ENCODE results near the gene TRIAP1.
"Not testable (repeated sequence)": the region's sequence is repeated elsewhere in the genome, so short reads cannot be mapped to it uniquely, and the experiment has no call there.

TRIAP1 gene

DNA sequence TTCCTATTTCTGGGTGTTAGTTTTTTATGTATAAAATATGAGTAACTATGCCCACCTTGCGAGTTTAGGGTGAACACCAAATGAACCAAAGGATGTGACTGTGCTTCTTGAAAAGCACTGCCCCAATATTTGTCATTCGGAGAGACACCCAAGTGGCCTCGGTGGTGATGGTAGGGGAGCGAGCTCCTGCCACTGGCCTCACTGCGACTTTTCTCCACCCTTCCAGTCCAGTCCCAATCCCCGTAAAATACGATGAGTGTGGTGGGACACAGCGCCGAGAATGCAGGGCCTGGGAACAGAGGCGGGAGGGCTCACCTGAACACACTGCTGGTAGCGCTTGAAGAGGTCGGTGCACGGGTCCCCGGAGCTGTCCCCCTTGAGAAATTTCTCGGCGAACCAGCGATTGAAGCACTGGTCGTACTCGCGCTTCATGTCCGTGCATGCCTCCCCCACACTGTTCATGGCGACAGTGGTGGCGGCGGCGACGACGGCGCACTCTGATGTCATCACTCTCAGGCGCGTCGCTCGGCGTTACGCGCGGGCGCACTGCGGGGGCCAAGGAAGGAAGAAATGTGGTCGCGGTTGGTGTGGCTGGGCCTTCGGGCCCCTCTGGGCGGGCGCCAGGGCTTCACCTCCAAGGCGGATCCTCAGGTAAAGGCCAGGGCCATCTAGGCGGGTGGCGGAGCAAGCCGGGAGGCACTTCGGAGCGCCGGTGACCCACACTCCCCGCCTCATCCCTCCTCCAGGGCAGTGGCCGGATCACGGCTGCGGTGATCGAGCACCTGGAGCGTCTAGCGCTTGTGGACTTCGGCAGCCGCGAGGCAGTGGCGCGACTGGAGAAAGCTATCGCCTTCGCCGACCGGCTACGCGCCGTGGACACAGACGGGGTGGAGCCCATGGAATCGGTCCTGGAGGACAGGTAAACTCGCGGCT lies at the start of gene TRIAP1, which contains the start of gene GATC:
TRIAP1 (minus strand) TSS at position 474 of the 933 bp plus-strand sequence; CDS start at position 462, 12 bp downstream.
GATC (plus strand) TSS at position 534 of the 933 bp plus-strand sequence; CDS start at position 571, 37 bp downstream.
- peak; percentile 70 for DNase-seq

DNA sequence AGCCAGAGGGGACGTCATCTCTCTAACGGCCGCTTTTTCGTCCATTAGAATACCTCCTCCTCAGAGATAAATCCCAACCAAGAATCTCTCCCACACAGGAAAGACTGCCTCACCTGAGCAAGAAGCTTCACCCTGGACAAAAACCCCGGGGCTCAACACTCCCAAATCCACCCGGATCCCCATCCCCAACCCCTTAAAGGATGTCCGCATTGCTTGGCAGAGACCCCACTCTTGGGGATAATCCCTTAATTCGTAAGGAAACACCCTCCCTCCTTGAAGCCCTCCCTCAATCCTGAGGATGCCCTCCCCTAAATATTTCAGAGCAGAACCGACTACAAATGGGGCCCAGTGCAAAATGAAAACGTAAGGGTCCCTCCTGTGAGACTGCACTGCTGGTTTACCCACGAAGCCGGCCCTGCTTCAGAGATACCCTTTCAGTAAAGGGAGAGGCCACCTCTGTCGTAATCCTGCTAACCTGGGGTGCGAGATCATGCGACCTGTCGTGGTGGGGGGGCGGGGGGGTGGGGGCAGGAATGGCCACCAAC lies 49.1 kb upstream of the TRIAP1 start:
- no peak for DNase-seq

DNA sequence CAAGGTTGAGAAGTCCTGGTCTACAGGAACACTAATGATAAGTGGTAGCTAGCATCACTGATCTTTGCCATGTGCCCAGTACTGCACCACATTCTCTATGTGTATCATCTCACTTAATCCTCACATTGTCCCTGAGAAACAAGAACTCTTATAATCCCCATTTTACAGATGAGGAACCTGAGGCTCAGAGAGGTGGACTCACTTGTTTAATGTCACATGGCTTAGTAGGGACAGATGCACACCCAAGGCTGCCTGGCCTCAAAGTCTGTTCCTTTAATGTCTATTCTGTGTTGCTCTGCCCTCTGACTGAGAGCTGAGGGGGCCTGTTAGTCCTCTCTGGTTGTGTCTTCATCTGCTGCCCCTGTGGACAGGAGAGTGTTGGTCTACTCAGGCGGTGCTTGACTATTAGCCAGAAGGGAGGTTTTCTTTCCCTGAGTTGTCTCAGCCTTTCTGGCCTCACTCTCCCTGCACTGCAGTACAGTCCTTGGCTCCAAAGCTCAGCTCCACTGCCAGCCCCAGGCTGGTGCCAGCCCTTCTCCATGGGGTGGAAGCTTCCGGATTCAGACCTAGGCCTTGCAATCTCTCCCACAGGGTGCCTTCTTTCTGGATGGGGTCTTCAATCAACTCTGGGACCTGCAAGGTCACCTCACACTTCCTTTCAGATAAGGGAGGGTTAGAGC lies 44.8 kb upstream of the TRIAP1 start:
- DNase-seq = no peak

DNA sequence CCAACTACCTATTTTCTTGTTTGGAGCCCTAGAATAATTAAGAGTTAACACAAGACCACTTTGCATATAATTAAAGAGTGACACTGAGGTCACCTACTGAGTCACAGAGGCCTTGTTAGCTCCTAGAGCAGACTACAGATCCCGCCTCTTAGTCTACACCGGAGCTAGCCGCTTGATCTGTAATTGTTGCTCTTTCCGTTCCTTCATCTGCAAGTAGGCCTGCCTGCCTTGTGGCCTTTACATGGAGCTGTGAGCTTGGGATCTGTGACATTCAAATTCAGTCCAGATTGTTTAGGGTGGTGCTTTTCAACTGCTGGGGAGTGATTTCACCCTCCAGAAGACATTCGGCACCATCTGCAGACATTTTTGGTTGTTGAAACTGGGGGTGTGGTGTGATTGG lies 44.1 kb upstream of the TRIAP1 start:
- no peak for DNase-seq

DNA sequence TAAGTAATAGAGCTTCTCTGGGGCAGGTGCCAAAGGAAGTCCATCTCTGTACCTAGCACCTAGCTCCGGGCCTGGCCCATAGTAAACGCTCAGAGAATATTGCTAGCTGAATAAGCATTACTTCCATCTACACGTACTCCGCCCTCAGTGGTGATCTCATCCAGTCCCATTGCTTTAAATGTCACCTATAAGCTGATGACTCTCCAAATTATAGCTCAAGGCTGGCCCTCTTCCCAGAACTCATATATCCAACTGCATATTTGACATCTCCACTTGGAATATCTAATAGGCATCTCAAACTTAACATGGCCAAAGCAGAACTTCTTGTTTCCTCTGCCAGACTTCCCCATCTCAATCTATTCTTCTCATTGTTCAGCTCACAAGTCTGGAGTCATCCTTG lies 42.8 kb upstream of the TRIAP1 start:
- no peak for DNase-seq

DNA sequence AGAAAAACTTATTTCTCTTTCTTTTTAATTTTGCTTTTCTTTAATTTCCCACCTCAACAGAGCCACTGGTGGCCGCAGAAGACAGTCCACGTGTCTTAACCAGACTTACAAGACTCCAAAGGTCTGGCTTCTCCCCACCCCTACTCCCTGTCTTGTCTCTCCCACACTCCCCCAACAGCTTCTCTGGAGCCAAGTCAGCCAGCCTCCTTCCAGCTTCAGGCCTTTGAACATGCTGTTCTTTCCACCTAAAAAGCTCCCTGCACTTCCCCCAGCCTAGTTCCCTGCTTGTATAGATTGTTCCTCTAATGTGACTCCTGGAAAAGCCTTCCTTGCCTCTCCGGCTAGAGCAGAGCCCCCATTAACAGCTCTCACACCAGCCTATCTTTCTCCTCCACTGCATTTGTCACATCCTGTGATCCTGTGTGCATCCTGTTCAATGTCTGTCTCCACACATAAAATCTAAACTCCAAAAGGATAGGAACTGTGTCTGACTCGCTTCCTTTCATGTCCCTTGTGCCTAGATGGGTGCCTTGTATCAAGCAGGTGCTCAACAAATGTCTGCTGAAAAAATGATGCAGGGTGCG lies 42.0 kb upstream of the TRIAP1 start:
- no peak for DNase-seq

DNA sequence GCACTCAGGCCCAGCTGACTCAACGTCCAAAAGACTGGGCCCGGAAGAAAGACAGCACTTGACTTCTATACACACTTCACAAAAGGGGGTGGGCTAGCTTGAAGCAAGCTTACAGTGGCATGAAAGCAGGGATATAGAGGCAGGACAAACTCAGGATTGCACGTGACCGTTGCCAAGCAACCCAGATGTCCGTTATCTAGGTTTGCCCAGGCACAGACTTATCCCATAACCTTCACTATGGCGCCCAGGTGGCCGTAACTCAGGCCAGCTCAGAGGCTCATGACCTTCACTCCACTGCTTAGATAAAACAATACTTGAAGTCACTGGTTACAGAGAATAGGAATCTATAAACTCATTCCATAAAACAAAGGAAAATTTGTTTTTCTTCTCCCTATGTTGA lies 41.4 kb upstream of the TRIAP1 start:
- DNase-seq = not testable (repeated sequence)

DNA sequence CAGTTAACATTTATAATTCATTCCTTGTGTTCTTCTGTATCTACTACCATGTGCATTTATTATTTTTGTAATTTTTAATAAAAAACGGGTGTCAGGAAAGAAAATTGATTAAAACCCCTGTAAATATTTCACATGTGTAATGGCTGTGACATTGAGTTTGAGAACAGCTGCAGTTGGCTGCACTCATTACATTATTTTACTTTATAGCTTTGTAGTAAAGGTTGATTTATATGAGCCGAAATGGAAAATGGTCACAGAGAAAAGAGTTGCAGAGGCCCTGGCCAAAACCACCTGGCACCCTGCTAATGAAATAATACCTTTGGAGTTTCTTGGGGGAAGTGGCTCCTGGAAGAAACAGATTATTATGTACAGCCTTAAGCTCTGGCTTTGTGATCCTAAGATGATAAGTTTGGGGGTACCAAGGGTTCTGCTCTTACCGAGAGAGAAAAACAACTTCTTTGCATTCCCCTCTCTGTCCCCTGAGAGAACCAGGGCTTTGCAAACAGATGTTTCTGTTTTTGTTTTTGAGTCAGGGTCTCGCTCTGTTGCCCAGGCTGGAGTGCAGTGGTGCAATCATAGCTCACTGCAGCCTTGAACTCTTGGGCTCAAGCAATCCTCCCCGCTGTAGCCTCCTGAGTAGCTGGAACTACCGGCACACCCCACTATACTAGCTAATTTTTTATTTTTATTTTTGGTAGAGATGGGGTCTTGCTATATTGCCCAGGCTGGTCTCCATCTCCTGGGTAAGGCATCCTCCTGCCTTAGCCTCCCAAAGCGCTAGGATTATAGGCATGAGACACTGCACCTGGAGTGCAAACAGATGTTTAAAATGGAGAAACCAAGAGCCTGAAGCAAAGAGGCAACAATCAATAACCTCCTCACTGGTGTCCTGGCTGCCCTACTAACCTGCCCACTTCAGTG lies 40.0 kb upstream of the TRIAP1 start:
- no peak for DNase-seq

DNA sequence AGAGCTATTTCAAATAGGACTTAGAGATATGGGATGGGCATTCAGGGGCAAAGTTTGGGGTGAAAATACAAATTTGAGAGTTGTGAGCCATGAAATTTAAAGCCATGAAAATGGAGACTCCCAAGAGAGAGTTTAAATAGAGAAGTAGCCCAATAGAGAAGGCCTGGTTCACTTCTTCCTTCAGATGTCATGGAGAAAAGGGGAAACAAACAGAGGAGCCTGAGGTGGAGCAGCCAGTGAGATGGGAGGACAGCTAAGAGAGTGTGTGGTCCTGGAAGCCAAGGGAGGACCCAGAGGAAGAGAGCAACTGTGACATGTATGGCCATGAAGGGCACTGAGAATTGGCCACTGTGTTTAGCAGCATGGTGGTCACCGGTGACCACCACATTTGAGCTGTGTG lies 37.4 kb upstream of the TRIAP1 start:
- DNase-seq = no peak

DNA sequence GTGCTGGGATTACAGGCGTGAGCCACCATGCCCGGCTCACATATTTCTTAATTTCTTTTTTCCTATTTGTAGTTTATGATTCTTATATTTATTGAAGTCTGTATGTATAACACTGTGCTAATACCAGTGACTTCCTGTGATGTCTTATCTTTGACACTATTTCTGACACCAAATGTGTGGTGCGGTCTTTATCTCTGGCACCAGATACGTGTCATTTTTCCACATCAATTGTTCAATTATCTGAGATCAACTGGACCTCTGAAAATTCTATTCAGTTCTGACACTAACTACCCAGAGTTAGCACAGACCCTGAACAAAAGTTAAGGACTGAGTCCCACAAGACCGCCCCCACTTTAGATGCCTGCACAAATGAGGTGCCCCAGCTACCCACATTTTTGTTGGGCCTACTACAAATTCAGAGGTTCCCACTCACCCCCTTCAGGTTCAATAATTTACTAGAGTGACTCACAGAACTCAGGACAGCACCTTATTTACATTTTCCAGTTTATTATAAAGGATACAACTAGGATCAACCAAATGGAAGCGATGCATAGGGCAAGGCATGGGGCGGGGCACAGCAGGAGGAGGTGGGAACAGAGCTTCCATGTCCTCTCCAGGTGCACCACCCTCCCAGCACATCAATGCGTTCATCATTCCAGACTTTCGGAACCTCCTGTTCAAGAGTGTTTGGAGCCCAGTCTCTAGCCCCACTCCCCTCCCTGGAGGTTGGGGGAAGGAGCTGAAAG lies 35.0 kb upstream of the TRIAP1 start:
- no peak for DNase-seq

DNA sequence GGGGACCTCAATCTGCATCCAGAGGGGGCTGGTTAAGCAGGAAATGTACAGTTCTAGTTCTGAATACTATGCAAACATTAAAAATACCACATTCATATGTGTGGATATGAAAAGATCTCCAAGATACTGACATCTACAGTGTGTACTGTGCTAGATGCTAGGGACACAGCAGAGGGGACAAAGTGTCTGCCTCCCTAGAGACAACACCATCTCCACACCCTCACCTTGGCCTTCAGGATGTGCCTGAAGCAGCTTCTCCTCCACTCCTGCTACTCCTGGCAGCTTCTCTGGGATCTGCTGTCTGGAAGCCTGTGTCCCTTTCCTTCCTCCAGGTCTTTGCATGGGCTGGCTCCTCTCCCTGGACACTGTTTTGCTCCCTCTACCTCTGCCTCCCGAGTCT lies 34.0 kb upstream of the TRIAP1 start:
- no peak for DNase-seq

DNA sequence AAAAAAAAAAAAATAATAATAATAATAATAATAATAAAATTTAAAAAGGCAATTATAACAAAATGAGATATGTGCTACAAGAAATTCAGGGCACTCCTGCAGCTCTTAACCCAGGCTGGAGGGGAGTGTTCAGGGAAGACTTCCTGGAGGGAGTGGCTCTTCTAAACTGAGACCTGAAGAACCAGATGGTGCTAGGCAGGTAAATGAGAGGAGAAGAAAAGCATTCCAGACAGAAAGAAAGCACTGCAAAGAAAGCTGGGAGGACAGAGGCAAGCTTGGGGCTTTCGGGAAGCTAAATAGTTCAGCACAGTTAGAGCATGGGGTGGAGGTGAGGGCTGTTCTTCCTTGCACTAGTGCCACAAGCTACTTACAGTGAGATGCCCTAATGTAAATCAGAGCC lies 33.3 kb upstream of the TRIAP1 start:
- no peak for DNase-seq

DNA sequence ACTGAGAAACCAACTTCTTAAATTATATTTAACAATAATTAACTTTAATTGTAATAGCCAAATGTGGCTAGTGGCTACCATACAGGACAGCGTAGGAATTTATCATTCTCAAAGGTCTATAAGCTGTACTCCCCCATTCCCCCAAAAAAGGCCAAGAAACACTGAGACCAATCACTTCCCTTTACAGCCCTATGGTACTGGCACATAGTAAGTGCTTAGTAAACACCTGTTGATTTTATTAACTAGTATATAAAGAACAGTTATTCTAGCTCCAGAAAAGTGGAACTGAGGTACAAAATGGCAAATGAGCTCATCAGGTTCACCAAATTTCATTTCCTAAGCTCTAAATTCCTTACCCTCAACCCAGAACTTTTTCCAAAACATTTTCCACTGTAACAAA lies 29.5 kb upstream of the TRIAP1 start:
- DNase-seq = no peak

DNA sequence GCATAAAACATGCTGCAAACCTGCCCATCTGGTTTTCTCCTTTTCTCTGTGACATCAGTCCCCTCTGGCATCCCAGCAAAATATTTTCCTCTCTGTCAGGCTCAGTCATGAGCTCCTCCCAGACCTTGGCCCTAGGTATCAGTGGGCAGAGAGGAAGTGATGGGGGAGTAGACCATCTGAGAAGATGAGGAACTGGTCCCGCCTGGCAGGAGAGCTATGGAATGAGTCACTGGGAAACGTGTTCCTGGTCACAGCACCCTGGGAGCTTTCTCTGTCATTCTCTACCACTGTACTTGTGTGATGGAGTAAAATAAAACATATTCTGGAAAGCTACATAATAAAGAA lies 28.4 kb upstream of the TRIAP1 start:
- peak; percentile 66 for DNase-seq

DNA sequence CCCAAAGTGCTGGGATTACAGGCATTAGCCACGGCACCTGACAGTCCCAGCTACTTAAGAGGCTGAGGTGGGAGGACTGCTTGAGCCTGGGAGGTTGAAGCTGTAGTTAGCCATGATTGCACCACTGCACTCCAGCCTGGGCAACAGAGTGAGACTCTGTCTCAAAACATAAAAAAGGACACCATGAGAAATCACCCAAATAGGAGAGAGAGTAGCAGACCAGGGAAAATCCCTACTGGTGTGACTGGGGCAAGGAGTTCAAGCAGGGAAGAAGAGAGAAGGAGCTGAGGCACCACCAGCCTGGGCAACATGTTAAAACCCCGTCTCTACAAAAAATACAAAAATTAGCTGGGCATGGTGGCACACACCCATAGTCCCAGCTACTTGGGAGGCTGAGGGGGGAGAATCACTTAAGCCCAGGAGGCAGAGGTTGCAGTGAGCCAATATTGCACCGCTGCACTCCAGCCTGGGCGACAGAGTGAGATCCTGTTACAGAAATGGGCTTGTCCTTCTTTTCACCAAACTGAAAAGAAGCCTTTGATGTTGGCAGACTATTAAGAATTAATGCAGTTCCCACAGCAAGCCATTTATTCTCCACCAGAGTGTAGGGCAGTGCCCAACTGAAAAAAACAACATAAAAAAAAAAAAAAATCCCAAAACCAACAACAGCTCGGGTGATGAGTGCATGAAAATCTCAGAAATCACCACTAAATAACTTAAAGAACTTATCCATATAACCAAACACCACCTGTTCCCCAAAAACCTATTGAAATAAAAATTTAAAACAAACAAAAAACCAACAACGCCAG lies 27.8 kb upstream of the TRIAP1 start:
- no peak for DNase-seq

DNA sequence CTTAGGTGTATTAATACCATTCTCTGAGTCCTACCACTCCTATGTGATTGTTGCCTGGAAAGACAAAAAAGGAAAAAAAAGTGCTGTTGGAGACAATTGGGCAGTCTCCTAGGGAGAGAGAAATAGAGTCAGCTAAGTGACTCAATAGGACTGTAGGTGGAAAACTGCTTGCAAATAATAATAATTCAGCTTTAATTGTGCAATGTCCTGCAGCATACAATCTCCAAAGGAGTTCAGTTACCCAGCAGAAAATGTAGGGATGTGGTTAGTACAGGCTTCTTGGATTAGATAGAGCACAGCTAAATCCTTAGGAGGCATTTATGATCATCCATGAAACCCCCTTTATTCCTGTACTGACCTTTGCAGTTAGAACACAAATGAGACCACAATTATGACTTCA lies 26.3 kb upstream of the TRIAP1 start:
- no peak for DNase-seq

DNA sequence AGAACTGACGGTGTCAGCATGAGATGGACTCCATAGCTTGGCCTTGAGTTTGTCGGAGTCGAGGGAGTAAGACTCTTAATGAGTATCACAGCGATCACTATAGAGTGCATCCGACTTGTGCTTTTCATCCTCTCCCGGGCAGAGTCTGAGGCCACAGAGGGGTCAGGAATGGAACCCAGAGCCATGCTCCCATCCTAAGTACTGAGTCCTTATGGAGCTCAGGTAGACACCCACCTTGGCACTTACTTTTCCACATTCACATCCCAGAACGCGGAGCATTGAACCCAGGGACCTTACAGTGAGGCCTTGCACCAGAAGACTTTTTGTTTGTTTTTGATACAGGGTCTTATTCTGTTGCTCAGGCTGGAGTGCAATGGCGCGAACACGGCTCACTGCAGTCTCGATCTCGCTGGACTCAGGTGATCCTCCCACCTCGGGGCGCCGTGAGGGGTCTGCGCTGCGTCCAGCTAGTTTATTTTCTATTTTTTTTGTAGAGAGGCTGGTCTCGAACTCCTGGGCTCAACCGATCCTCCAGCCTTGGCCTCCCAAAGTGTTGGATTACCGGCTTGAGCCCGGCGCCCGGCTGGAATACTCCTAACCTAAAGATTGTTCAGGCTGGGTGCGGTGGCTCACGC lies 24.1 kb upstream of the TRIAP1 start:
- no peak for DNase-seq

DNA sequence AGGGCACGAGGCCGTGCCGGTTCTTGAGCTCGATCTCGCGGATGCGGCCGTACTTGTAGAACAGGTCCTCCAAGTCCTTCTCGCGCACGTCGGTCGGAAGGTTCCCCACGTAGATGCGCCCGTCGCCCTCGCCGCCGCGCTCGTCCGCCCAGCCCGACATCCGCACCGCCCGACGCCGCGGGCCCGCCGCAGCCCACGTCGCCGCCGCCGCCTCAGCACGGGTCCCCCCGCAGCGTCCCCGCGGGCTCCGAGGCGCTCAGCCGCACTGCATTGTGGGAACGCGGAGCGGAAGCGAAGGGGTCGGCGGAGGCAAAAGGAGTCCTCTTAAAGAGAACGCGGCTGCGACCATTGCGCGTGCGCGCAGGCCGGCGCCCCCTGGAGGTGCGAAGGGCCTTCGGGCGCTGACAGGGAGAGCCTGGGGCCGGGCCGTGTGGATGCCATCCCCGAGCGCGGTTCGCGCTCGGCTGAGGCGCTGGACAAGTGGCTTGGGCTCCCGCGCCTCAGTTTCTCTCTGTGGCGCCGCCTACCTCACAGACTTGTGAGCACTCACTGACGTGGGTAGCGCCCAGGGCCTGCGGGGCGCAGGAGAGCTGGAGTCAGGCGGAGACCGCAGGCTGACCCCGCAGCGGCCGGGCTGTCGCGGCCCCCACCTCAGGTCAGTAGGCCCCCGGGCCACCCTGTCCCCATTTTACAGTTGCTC lies 23.4 kb upstream of the TRIAP1 start, which contains the start of gene SRSF9:
SRSF9 (minus strand) TSS at position 299 of the 700 bp plus-strand sequence; CDS start at position 160, 139 bp downstream.
- peak; percentile 94 for DNase-seq

DNA sequence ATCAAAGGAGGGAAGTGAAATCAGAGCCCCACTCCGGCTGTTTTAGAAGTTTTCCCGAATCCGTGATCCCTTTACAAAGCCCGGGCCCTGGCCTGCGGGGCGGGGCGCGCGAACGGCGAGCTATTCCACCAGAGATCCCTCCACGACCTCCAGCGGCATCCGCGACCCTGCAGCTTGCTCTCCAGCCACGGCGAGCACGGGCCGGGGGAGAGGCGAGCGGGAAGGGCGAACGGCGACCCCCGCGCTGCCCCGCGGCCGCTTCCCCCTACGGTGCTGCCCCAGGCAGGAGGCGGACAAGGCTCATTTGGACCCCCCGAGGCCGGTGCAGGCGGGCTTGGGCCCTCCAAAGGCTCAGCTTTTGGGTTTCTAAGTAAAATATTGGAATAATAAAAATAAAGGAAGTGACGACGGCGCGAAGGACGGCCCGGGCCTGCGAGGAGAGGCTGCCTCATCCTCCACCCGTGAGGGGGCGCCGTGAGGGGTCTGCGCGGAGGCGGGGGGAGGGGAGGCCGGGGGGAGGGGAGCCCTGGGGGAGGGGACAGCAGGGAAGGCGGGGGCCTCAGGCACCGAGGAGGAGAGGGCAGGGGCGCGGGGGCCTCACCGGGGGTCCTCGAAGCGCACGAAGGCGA lies 22.8 kb upstream of the TRIAP1 start:
- no peak for DNase-seq

All from amniotic stem cell (primary cell).